Central memory CD4-positive, alpha-beta T cell (primary cell): ENCODE measurements around the gene ABHD6.
A peak's percentile ranks its signal among the peaks of the same experiment; 100 is the strongest.
"Not testable (repeated sequence)": the region's sequence is repeated elsewhere in the genome, so short reads cannot be mapped to it uniquely, and the experiment has no call there.

ENCODE experiments used
- DNase-seq: peaks from one replicate; pipeline ENCODE4 v3.0.0; 2022

The ABHD6 gene

DNA sequence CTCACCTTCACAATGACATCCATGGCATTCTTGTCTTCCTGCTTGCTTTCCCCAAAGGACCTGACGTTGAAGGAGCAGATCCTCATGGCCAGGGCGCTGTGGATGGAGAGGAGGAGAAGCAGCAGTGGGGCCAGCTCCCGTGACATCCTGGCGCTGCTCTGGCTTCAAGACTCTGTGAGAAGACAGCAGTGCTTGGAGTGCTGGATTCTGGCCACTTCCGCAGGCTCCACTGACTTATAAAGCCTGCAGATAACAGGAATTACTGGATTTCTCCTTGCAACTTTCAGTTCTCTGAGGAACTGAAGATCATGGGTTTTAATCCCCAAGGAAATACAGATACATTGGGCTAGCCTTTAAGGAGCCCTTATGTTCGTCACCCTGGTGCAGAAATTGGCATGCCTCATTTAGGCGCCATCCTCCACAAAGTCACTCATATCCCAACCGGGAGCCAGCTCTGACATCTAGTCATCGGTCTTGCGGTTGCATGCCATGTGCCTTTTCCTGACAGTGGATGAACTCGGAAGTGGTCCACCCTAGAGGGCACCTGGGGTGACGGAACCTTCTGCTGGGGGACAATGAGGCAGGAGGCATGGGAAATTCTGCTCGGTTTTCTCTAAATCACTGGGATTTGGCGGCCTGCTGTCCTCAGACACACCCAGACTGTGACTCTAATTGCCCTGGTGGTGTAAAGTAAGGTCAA is 26.7 kb upstream of the ABHD6 start, which contains the start of gene DNASE1L3:
TSS of gene DNASE1L3 (minus strand) at position 212 of the 700 bp plus-strand sequence. CDS start at position 146, 66 bp downstream.
- DNase-seq: no peak

DNA sequence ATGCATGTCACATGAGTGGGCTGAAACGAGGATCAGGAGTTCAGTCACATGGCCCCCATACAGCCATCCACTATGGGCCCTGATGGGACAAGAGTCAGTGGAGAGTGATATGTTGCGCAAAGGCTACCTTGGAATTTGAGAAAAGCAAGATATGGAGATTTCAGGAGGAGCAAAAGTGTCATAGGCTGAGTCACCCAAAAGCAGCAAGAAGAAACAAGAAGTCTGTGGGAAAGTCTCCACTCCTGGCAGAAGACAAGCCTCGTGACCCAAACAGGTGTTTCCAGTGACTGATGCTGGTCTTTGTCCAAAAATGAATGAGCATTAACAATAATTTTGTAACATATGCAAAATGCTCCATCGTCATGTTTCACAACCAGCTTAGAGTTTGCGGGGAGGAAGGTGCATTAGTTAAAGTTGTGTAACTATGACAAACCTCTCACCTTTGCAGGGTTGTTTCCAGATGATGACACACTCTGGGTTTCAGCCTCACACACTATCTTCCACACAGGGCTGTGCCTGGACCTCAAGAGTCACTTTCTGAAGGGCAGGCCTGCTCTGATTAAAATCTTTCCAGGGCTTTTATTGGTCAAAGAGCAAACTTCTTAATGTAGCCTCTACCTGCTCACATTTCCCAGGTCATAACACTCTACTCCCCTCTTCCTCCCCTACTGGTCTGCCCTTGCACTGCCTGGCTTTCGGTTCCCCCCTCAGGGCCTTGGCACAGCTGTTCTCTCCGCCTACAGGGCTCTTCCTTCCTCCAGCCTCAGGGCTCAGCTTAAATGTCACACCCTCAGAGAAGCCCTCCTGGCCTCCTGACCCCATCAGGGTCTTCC is 22.9 kb upstream of the ABHD6 start:
- DNase-seq: no peak

DNA sequence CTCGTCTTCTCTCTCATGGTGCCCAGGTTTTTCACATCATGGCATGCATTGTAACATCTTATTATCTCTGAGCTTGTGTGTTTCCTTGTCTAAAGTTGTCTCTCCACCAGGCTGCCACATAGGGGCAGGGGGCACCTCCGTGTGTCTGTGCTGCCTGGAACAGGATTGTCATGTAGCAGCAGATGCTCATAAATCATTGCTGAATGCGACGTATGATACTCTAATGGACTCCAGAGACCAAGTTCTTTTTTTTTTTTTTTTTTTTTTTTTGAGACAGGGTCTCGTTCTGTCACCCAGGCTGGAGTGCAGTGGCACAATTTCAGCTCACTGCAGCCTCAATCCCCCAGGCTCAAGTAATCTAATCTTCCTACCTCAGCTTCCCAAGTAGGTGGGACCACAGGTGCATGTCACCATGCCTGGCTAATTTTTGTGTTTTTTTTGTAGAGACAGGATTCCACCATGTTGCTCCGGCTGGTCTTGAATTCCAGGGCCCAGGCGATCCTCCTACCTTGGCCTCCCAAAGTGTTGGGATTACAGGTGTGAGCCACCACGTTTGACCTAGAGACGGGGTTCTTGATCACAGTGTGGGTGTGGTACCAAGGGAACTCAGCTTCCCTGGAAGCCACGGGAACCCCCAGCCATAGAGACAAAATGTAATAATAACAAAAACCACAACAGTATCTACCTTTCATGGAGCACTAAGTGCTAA is 22.1 kb upstream of the ABHD6 start:
- no peak for DNase-seq

DNA sequence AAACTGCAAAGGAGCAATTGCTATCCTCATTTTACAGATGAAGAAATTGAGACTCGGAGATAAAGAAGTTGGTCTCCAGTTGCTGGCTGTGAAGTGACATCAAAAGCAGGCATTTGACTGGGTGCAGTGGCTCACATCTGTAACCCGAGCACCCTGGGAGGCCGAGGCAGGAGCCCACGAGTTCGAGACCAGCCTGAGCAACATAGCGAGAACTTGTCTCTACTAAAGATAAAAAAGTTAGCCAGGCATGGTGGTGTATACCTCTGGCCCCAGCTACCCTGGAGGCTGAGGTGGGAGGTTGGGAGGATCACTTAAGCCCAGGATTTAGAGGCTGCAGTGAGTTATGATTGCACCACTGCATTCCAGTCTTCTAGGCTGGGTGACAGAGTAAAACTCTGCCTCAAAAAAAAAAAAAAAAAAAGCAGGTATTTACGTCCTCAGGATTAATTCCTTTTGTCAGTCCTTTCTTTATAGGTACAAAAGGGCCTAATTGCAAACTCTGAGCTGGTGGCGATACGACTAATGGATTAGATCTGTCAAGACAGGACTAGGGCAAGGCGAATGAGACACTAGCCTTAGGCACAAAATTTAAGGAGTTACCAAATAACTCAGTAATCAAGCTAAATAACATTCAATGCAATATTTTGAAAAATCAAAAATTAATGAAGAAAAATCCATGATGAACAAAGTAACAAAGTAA is 20.9 kb upstream of the ABHD6 start:
- no peak for DNase-seq

DNA sequence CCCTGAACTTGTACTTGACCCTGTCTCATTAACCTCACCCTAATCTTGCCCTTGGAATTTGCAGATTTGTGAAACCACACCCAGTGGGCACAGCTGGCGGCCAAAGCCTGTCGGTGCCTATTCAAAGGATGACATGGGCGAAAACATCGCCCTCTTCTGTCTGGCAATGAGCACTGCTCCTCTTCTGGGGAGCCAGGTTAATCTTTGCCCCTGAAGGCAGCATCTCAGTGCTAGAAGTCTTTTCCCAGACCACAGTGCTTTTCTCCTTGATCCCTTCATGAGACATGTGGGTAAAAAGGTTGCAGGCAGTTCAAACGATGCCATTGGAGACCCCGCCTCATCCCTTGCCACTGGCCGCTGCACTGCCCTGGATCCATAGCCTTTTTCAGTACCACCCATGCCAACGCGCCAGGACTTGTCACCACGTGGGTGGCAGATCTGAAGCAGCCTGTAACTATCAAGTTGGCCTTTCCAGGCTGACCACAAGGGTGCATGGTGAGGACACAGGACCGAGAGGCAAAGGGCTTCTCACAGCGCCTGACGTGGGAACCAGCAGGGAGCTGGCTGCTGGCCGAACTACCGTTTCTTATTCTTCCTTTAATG is 20.3 kb upstream of the ABHD6 start:
- peak; percentile 42 for DNase-seq

DNA sequence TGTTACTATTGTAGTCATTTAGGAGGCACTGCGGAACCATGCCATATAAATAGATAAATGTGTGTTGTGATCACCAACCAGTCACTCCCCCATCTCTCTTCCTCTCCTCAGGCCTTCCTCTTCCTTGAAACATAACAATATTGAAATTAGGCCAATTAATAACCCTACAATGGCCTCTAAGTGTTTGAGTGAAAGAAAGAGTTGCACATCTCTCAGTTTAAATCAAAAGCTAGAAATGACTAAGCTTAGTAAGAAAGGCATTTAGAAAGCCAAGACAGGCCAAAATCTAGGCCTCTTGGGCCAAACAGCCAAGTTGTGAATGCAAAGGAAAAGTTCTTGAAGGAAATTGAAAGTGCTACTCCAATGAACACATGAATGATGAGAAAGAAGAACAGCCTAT is 18.7 kb upstream of the ABHD6 start:
- DNase-seq: no peak

DNA sequence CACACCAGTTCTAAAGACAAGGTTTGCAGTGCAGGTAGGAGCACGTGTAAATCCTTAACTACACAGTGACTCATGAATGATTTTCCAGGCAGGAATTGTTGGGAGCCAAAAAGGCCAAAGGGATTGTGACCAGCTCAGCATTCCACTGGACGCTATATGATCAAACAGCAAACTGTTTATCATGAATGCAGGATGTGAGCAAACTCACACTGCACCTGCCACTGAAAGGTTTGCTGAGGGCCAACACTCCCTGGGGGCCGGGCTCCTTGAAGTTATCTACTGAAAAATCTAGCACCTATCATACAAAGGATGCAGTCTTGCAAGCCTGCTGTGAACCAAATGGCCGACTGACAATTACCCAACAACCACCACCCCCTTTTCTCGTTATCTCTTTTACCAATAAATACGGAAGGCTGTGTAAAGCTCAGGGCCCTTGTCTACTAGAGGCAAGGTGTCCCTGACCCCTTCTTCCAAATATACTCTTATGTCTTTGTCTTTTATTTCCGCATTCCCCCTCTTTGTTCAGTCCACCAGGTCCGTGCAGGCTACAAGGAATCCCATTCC is 15.3 kb upstream of the ABHD6 start:
- no peak for DNase-seq

DNA sequence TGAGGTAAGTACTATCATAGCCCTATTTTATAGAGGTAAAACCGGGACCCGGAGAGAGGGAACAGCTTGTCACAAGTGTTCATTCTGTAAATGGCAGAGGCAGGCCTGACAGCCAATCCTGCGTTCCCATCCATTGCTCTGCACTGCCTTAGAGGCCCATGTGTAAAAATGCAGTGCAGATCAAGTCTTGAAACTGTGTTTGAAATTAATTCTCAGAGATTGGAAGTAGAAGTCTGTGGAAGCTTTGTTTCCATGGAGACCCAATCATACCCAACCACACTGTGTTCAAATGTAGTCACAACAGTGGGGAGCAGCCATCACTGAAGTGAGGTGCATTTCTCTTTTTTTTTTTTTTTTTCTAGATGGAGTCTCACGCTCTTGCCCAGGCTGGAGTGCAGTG is 13.7 kb upstream of the ABHD6 start:
- no peak for DNase-seq

DNA sequence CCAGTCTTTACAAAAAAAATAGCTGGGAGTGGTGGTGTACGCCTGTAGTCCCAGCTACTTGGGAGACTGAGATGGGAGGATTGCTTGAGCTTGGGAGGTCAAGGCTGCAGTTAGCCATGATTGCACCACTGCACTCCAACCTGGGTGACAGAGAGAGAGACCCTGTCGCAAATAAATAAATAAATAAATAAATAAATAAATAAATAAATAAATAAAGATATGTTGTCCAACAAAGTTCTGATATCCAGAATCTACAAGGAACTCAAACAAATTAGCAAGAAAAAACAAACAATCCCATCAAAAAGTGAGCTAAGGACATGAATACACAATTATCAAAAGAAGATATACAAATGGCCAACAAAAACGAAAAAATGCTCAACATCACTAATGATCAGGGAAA is 9.7 kb upstream of the ABHD6 start:
- DNase-seq: not testable (repeated sequence)

DNA sequence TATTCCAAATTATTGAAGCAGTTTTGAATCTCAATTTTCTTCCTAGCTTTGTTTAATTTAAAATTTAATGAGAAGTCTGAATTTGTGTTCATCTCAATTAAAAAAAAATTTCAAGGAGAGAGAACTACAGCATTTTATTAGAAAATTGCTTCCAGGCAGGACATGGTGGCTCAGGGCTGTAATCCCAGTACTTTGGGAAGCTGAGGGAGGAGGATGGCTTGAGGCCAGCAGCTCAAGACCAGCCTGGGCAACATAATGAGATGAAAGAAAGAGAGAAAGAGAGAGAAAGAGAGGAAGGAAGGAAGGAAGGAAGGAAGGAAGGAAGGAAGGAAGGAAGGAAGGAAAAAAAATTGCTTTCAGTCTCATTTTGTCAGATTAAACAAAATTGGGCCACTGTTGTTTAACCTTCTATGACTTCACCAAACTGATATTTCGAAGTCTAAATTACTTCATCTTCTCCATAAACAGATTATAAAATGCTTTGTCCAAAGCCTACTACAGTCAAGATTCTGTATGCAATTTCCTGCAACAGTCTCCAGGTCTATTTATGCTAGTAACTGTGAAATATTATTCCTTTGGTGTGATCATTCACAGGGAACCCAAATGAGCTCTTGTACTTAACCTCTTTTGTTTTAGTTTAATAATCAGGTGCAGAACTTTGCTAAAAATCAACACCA is 6.6 kb upstream of the ABHD6 start:
- no peak for DNase-seq

DNA sequence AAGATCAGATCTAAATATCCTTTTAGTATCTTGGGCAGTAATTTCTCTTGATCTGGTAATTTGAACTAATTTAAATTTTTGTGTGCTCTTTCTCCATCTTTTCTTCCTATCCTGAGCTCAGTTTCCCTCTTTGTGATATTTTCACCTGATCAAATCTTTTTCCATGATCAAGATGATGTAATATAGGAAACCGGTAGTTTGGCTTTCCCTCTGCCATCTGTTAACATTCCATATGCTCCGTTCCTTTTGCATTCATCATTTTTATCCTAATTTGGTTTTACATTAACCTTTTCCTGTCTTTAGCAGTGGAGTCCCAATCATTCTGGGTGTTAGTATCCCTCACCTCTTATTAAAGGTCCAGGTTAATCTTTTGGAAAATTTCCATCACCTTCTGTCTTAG is 5.9 kb upstream of the ABHD6 start:
- no peak for DNase-seq

DNA sequence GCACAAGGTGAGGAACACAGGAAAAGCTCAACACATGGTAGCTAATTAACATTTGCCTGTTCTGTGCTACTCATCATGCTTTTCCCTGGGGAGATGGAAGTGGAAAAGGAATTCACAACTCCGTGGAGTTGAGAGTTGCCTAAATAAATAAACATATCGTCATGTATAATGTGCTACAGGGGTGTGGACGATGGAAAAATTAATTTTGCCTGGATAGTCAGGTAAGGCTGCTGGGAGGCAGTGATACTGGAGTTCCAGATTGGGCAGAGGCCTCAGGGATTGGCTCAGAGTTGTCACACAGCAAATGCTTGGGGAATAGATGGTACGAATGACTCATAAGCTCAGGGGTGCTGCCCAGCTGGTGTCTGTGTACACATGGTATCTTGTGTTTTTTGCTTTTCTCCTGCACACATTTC is 3.1 kb upstream of the ABHD6 start:
- DNase-seq: no peak

DNA sequence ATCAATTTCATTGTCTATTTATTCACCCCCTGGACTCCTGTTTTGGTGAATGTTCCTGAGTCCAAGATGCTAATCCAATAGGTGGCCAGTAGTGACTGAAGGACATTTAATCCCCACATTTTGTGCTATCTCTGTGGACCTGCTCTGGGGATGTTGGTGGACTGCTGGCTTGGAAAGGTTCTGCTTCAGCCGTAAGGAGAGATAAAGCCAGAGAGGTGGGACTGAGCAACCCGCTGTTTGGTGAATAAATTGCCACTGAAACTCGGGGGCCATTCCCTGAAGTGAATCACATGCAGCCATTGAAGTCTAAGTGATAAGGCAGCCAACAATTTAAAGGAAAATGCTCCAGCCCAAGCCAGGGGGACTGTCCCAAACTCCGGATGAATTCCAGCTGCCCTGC is 1.6 kb upstream of the ABHD6 start:
- DNase-seq: no peak

DNA sequence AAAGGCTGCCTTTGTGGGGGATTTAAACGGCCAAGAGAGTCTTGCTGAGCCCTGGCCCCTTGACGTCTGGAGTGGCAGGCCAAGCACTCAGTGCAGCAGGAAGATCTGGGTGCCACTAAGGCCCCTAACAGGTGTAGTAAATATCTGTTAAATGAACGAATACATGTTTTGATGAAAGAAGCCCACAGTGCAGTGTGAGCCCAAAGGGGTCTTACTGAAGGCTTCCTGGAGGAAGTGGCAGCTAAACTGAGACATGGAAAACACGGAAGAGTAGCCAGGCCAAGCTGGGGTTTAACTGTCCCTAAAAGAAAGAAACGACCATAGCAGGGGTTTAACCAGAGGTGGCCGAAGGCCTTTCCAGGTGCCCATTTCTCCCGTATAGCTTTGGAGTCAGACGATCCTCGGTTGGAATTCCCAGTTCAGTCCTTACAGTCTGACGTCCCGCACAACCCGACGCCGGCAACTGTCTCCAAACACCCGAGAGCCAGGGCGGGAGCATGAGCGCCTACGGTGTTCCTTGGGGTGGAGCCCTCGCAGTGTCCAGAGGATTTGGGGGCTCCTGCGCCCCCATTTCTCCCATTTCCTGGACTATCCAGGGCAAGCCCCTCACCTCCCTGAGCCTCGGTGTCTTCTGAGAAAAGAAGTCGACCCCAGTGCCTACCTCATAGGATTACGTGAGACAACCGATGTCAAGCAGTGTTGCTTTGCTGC is 910 bp upstream of the ABHD6 start:
- DNase-seq: no peak

DNA sequence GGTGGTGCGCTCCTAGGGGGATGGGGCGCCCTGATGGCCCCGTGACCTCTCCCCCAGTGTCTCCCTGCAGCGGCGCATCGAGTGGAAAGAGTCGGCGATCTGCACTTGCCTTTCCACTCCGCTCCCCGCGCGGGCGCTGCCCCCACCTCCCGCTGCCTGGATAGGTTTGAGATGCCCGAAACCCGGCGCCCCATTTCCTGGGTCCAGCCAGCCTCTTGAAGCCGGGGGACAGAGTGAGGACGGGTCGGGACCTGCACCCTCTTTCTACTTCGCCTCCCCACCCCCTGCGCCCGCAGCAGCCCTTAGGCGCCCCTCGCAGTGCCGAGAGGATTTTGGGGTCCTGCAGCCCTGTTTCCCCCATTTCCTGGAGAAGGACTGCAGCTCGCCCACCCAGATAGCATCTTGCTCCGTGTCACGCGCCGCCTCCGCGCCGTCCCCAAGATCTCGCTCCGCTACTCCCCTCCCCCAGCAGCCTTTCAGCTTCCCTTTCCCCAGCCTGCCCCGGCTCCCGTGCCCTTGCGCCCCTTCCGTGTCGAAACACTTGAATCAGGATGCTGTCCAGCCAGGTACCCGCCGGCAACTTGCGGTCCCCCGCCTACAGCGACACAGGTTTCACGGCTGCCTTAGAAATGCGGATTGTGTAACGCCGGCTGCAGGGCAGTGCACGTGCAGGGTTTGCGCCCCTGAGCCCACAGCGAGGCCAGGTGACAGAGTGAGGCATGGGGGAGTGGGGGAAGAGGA is 519 bp downstream of the ABHD6 start:
- DNase-seq: peak; percentile 8

DNA sequence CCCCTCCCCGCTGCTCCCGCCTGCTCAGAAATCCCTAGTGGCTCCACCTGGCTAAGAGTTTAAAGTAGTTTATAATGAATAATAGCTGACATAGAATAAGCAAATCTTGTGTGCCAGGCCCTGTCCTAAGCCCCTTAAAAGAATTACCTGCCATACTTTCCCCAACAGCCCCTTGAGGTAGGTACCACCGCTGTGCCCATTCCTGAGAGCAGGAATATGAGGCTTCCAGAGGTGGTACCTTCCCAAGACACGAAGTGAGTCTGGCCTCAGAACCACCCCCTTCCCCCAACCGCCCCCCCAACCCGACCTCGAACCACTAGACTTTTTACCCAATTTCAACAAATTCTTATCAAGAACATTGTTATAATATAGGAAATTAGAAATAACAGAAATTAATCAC is 1.2 kb downstream of the ABHD6 start:
- no peak for DNase-seq

DNA sequence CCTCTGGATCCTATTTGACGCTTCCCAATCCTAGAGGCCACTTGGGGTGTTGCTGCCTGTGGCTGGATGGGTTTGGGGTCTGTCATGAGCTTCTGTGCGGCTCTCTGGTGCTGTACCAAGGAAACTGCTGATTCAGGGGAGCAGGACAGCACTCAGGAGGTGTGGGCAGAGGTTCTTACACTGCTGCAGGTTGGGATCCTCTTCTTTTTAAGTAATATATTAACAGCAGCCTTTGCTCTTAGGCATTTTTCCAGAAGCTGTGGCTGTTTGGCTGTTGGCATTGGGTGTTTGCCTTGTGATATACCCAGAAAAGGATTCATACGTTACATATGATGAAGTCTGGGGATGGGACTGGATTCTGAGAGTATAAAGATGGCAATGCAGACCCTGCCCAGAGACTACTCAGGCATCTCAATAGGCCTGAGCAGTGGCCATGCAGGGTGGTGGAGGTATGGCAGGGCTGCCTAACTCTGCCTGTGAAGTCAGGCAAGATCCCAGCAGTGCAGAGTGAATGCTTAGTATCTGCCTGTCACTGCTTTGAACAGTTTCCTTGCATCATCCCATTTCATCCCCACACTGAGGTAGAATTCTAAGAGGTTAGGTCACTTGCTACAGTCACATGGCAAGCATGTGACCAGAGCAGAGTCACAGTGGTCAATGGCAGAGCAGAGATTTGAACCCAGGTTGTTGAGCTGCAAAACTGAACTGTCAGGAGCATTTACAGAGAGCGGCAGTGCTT is 3.9 kb downstream of the ABHD6 start:
- no peak for DNase-seq

DNA sequence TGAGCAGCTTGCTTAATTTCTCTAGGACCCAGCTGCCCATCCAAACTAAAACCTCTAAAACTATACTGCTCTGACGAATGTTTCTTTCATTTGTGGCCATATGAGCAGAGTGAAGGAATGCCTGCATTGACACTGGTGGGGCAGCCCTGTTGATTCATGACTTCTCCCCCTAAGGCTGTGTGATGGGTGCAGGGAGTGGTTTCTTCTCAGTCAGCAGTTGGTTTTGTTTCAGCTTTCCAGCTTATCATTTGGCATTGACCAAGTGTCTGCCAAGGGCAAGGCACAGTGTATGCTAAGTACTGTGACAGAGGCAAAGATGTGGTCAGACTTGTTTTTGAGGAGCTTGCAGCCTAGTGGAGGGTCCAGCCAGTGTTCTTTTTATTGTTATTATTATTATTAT is 4.7 kb downstream of the ABHD6 start:
- no peak for DNase-seq

DNA sequence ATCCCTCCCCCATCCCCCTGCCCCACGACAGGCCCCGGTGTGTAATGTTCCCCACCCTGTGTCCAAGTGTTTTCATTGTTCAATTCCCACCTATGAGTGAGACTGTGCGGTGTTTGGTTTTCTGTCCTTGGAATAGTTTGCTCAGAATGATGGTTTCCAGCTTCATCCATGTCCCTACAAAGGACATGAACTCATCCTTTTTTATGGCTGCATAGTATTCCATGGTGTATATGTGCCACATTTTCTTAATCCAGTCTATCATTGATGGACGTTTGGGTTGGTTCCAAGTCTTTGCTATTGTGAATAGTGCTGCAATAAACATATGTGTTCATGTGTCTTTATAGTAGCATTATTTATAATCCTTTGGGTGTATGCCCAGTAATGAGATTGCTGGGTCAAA is 5.3 kb downstream of the ABHD6 start:
- not testable (repeated sequence) for DNase-seq
